IPS-NIHi11 (cell line): Measurements from ENCODE around the gene GET3.
"Not testable (repeated sequence)": the region's sequence is repeated elsewhere in the genome, so short reads cannot be mapped to it uniquely, and the experiment has no call there.

Experiments used
- DNase-seq: peaks from one replicate; pipeline ENCODE4 v3.0.0; 2012; ENCODE audit warnings: mixed read lengths, low spot score

The GET3 gene

GRCh38 chr19:12715929-12716328, 21.4 kb upstream of the GET3 start:
- DNase-seq, result no peak

GRCh38 chr19:12720296-12720695, 17.0 kb upstream of the GET3 start:
- DNase-seq, result no peak

GRCh38 chr19:12720851-12721655, 16.2 kb upstream of the GET3 start:
- no peak for DNase-seq

GRCh38 chr19:12721656-12722565, 15.4 kb upstream of the GET3 start:
- peak; percentile 87 for DNase-seq

GRCh38 chr19:12722566-12723380, 14.5 kb upstream of the GET3 start:
- DNase-seq, result peak; percentile 94

- no peak for DNase-seq
Measured at GRCh38 chr19:12723381-12723640, 14.0 kb upstream of the GET3 start.

- DNase-seq, result peak; percentile 74
Measured at GRCh38 chr19:12723641-12724426, 13.5 kb upstream of the GET3 start, which contains the start of gene TNPO2. Gene TNPO2, minus strand, starts transcription at chr19:12723932. Its CDS starts 2,955 bp downstream, at chr19:12720977.

GRCh38 chr19:12725612-12726011, 11.7 kb upstream of the GET3 start:
- not testable (repeated sequence) for DNase-seq

- no peak for DNase-seq
Measured at GRCh38 chr19:12726988-12727316, 10.3 kb upstream of the GET3 start.

- no peak for DNase-seq
Measured at GRCh38 chr19:12727745-12728433, 9.4 kb upstream of the GET3 start.

GRCh38 chr19:12730064-12730463, 7.2 kb upstream of the GET3 start:
- DNase-seq, result no peak

GRCh38 chr19:12731337-12731736, 6.0 kb upstream of the GET3 start:
- no peak for DNase-seq

- peak; percentile 50 for DNase-seq
Measured at GRCh38 chr19:12733369-12734214, 3.7 kb upstream of the GET3 start.

GRCh38 chr19:12737835-12738351, 596 bp downstream of the GET3 start:
- no peak for DNase-seq

GRCh38 chr19:12745166-12745897, 8.0 kb downstream of the GET3 start:
- DNase-seq, result no peak

GRCh38 chr19:12748489-12748888, 11.2 kb downstream of the GET3 start:
- DNase-seq, result no peak

GRCh38 chr19:12749938-12750521, 12.7 kb downstream of the GET3 start:
- no peak for DNase-seq

- DNase-seq, result no peak
Measured at GRCh38 chr19:12750851-12751250, 13.6 kb downstream of the GET3 start.

GRCh38 chr19:12751635-12752034, 14.3 kb downstream of the GET3 start, which contains the start of gene BEST2:
Gene BEST2, plus strand, starts transcription at chr19:12751791. Its CDS starts 802 bp downstream, at chr19:12752593.
- DNase-seq, result peak; percentile 65
